Loucy (cell line): Measurements from ENCODE around the gene STRAP.

ENCODE experiments used
- EZH2phosphoT487 ChIP-seq: fragments of 200-600 bp; IDR thresholded peaks from 2 replicates; pipeline ENCODE4 v1.6.1; 2018; ENCODE audit warnings: antibody characterized with exemption, mild to moderate bottlenecking, moderate library complexity, borderline replicate concordance
- TF ChIP-seq, protein P1 (sequence below): fragments of 200-600 bp; sonication (generic); conservative IDR thresholded peaks from 2 replicates; pipeline ENCODE4 v1.5.1; 2014; ENCODE audit warnings: mild to moderate bottlenecking, antibody characterized with exemption, low read length

DNA sequence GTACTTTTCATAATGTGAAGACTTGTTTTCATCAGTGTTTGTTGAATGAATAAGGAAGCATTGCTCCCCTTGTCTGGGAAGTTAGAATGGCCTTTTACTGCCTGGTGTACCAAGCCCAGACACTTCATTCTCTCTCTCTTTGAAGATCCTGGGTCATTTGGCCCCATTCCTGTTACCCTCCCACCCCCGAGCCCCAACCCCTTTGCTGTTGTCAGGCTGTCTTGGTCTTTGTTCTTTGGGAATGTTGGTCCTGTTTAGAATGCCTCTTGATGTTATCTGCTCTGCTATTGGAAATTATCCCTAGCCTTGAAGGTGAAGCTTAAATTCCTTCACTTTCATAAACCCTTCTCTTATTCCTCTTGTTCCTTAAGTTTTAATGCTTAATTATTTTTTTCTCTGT, 42.8 kb downstream of the STRAP start:
- TF ChIP-seq, protein P1, sequence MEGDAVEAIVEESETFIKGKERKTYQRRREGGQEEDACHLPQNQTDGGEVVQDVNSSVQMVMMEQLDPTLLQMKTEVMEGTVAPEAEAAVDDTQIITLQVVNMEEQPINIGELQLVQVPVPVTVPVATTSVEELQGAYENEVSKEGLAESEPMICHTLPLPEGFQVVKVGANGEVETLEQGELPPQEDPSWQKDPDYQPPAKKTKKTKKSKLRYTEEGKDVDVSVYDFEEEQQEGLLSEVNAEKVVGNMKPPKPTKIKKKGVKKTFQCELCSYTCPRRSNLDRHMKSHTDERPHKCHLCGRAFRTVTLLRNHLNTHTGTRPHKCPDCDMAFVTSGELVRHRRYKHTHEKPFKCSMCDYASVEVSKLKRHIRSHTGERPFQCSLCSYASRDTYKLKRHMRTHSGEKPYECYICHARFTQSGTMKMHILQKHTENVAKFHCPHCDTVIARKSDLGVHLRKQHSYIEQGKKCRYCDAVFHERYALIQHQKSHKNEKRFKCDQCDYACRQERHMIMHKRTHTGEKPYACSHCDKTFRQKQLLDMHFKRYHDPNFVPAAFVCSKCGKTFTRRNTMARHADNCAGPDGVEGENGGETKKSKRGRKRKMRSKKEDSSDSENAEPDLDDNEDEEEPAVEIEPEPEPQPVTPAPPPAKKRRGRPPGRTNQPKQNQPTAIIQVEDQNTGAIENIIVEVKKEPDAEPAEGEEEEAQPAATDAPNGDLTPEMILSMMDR = no peak
- TF ChIP-seq EZH2phosphoT487 = no peak
